Left colon (tissue), 2 donors: ENCODE data around the gene ELP1. TPM values are rescaled to one million over a fixed set of nuclear protein-coding genes. Genes with fewer than 3 reads are reported as not detected.
"Not testable (repeated sequence)": the region's sequence is repeated elsewhere in the genome, so short reads cannot be mapped to it uniquely, and the experiment has no call there.

Experiments
- ATAC-seq: fragments of 200-7000 bp; cut with Tn5 transposase; one replicate; pipeline ENCODE4 v1.9.1; 2020; ENCODE audit warnings: mild to moderate bottlenecking, moderate library complexity
- DNase-seq, 2 donors: peaks; one replicate each; pipeline ENCODE4 v3.0.0-alpha.2; 2020
- intact Hi-C, 2 donors: fragments of 100-400 bp; cut with DNase I in 1 of 2; cut with micrococcal nuclease in 1 of 2; formaldehyde crosslinking; loops; one replicate each; pipeline versions ENCODE4 v1.11.2 to v1.14.0; 2022; cut with DNase I, micrococcal nuclease
- total RNA-seq, 2 donors: library from RNA; stranded (reverse); fragmentation: NEBNext Ultra II Directional; extraction: Animal tissue kit (Norgen Biotek cat#: 25700); gene quantifications; one replicate each; pipeline ENCODE4 v1.2.1, GENCODE V29; 2021
- donor health status: DM: no; HTN: no; CAD: no.
- donor health status: DM: yes; HTN: yes; CAD: no.

The ELP1 gene
- total RNA-seq, 2 donors from 2014 or later, result 12.8 to 13.1 TPM

DNA sequence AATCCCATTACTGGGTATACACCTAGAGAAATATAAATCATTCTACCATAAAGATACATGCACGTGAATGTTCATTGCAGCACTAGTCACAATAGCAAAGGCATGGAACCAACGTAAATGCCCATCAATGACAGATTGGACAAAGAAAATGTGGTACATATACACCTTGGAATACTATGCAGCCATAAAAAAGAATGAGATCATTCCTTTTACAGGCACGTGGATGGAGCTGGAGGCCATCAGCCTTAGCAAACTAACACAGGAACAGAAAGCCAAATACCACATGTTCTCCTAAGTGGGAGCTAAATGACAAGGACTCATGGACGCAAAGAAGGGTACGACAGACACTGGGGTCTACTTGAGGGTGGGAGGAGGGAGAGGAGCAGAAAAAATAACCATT lies 94.4 kb downstream of the ELP1 start:
- ATAC-seq, DNase-seq, intact Hi-C loops: not testable (repeated sequence)

DNA sequence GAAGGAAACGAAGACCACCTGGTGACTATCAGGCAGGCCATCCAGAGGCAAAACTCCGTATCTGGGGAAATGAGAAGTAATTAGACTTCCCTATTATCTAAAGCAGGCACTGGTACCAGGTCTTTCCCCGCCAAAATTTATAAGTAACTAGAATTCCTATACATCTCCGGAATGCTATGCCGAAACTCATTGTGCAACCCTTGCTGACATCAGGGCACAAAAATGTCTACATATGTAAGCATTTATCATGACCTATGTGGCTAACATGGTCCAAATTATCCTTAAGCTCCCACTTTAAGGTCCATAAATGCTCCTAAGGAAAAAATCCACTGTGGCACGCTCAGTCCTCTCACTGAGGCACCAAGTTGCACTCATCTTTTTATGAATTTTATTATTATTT lies 95.9 kb downstream of the ELP1 start:
- intact Hi-C loops, result no loop called here
- ATAC-seq, result no peak

DNA sequence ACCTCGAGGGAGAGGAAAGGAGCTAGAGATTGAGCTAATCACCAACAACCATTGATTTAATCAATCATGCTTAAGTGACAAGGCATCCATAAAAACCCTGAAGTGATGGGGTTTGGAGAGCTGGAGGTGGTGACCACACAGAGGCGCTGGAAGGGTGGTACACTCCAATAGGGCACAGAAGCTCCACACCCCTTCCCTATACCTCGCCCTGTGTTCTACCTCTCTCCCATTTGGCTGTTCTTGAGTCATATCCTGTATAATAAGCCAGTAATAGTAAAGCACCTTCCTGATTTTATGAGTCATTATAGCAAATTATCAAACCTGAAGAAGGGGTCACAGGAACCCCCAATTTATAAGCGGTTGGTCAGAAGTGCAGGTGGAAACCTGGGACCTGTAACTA lies 96.4 kb downstream of the ELP1 start:
- no peak for DNase-seq
- ATAC-seq, result no peak
- intact Hi-C loops, result no loop called here

More for the DNA sequence above, 95.9 kb downstream of the ELP1 start:
- DNase-seq, result no peak

DNA sequence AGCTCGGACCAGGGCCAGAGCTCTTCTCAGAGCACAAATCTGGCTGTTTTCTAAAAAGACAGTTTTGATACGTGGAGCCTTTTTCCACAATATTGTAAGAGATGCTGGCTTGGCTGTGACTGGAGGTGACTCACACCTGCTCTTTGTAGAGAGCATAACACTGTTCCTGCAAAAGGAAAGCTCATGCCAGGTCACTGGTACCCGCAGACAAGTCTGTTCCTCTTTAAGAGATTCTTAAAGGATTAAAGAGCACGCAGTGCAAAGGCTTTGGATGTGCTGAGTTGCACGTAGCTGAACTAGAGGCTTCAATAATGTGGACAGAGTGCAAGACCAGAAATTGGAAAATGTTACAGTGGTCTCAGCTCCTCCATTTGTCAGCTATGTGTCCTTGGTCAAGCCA lies 97.1 kb downstream of the ELP1 start:
- intact Hi-C loops, result no loop called here
- DNase-seq (no peak), ATAC-seq (no peak)

DNA sequence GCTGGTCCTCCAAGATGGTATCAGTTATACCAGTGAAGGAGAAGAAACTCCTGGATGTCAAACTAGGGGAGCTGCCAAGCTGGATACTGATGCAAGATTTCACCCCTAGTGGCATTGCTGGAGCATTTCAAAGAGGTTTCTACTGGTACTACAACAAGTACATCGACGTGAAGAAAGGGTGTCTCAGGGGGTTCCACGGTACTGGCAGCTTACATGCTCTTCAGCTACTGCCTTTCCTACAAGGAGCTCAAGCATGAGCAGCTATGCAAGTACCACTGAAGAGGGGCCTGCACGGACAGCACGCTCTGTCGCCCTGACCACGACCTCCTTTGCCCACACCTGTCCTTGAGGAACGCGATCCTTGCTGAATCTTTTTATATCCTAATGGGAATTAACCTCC lies 97.6 kb downstream of the ELP1 start:
- ATAC-seq (no peak), DNase-seq (no peak)
- intact Hi-C loops, result no loop called here

DNA sequence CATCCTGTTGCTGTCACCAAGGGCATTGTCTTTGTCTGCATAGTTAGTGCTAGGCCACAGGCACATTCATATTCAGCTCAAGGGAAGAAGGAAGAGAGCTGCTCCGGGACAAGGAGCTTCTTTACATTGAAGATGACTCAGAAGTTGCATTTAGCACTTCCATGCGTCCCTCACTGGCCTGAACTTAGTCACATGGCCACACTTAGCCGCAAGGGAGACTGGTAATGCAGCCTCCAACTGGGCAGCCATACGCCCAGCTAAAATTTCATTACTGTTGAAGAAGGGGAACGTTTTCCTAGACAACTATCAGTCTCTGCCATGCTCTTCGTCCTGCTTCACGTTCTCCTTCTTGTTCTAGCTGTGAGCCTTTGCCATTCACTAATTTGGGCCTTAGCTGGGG lies 98.1 kb downstream of the ELP1 start:
- intact Hi-C loops, result no loop called here
- DNase-seq (no peak), ATAC-seq (no peak)

DNA sequence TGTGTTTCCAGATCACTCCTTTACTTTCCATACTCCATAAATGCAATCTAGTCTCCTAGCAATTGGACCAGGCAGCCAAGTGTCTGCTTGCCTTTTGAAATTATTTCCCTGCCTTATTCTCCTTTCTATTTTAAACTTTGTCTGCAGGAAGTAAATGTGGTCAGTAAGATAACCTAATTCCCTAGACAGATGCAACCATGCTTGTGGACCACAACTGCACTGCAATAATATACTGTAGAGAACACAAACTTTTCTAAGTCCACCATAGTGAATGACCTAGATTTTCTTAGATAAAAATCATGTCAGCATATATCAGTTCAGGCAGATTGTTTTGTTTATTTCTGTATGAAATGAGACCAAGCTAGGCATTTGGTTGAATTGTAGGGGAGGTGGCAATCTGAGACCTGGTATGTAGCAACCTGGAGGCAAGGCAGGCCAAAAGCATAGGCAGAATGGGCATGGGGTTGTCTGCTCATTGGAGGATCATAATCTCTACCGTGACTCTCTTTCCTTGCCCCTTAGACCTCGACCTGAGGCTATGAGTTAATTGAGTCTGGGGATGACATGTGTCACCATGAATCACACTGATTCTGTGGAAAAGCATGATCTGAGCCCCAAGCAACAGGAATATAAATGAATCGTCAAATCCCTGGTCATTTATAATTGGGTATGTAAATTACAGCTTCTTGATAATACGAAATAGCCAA lies 98.8 kb downstream of the ELP1 start:
- ATAC-seq, result no peak
- intact Hi-C loops, result no loop called here
- no peak for DNase-seq

DNA sequence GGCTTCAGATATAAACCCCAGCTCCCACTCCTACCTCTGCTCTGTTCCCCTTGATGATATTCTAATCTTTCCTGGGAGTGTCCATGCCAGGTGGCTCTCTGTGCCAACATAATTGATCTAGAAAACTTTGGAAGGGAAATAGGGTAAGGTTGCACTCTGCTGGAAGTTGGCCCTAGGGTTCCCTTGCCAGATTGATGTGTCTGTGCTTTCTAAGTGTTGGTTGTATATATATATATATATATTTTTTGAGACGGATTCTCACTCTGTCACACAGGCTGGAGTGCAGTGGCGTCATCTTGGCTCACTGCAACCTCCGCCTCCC lies 101.8 kb downstream of the ELP1 start:
- no peak for ATAC-seq
- no peak for DNase-seq
- intact Hi-C loops, result no loop called here

DNA sequence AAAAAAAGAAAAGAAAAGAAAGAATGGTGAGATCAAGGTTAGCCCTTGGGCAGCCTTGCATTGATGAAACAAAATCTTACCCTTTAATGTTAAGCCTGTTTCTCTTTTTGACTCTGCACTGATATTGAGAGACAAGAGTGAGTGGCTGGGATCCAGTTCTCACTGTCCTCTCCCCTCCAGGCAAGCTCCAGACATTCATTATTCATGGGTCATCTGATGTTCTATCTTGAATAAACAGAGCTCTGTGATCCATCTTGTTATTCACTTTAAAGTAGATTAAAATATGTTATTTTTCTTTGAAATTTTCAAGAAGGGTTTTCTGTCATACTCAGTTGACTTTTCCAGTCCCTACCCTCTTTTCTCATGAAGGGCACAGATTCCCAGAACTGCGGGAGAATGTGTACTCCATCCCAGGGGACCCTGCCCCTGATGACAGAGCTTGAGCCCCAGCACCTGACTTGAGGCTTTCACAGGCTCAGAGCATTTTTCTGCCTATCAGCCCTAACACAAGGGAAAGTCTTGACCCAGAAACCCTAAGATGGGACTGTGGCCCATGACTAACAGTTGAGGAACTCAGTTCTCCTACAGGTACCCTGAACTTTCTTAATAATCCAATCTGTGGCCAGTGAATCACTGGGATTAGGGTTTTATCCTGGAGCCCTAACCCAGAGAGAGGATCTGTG lies 102.3 kb downstream of the ELP1 start:
- intact Hi-C loops, result no loop called here
- DNase-seq, result no peak
- ATAC-seq, result no peak

DNA sequence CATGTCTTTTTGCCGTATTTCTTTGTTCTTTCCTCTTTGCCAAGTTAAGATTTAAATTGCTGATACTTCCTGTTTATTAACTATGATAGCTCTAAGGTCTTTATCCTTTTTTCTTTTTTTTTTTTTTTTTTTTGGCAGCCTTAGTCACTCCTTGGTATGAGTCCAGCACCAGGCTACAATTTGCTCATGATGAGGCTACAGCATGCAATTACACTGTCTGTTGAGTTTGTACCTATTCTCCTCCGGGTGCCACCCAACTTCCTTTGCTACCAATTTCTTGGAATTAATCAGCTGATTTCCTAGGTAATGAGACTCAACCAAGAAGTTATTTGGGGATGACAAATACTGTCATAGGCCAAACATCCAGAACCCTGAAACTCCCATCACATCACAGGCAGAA lies 103.7 kb downstream of the ELP1 start:
- ATAC-seq (no peak), DNase-seq (no peak)

DNA sequence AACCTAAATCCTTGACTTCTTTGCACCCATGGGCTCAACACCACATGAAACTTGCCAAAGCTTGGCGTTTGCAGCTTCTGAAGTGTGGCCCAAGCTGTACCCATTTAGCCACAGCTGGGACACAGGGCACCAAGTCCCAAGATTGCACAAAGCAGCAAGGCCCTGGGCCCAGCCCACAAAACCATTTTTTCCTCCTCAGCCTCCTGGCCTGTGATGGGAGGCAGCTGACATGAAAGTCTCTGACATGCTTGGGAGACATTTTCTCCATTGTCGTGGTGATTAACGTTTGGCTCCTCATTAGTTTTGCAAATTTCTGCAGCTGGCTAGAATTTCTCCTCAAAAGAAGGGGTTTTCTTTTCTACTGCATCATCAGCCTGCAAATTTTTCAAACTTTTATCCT lies 110.1 kb downstream of the ELP1 start:
- DNase-seq, result no peak
- ATAC-seq, result no peak
- intact Hi-C loops, result no loop called here

More for the DNA sequence above, 103.7 kb downstream of the ELP1 start:
- intact Hi-C loops, result no loop called here

Other genes starting within 250 kb of the ELP1 start
- gene ACTL7B, start 78.1 kb downstream of the ELP1 start, total RNA-seq, result not detected
- gene ACTL7A, start 71.9 kb downstream of the ELP1 start, total RNA-seq, result not detected
- gene ABITRAM, start 276 bp upstream of the ELP1 start, total RNA-seq, result 10 to 100 TPM; 11.0 to 13.9 TPM
- gene CTNNAL1, start 79.4 kb upstream of the ELP1 start, total RNA-seq, result 10 to 100 TPM in 1 of 2 donors, 1 to 10 TPM in 1; 7.6 to 13.1 TPM
- 10 to 100 TPM; 33.7 to 37.0 TPM for gene TMEM245, start 185.8 kb upstream of the ELP1 start, total RNA-seq
- gene FRRS1L, start 233.1 kb upstream of the ELP1 start, total RNA-seq, result under 1 TPM; 0.52 to 0.81 TPM